HCT116 (cell line): Measurements from ENCODE around the gene U2AF2. TPM values are rescaled to one million over a fixed set of nuclear protein-coding genes. Genes with fewer than 3 reads are reported as not detected.

Source experiments
- ATAC-seq: fragments of 200-7000 bp; cut with Tn5 transposase; 2 replicates; pipeline ENCODE4 v1.9.1; 2020; ENCODE audit warnings: mild to moderate bottlenecking, moderate library complexity
- BruUV-seq: library from RNA; stranded (reverse); fragments of 400-500 nt; replicated peaks from 2 replicates; lab custom pipeline; 2021; lab: Mats Ljungman, UMichigan
- CTCF ChIA-PET: fragments of 300-600 bp; sonication (Branson Sonifier 250); formaldehyde crosslinking; loops from one replicate; lab custom pipeline; 2021; ENCODE audit warnings: antibody characterized with exemption; lab: Charles Lee
- POLR2A ChIA-PET: fragments of 300-600, 350-600 bp; sonication (Branson Sonifier 250); formaldehyde crosslinking; loops from one replicate; lab custom pipeline; 2021; ENCODE audit warnings: antibody characterized with exemption; lab: Charles Lee
- RAD21 ChIA-PET, 2 experiments: fragments of 300-600 bp; sonication (Branson Sonifier 250); formaldehyde crosslinking; loops; one replicate each; lab custom pipeline; 2023; ENCODE audit warnings: low total read pairs in 2 of 2; ENCODE audit not compliant: uncharacterized antibody in 2 of 2, unreplicated experiment in 2 of 2, low non-redundant PET in 1 of 2; lab: Charles Lee
- DNase-seq: peaks from one replicate; pipeline ENCODE4 v3.0.0-alpha.2; 2010; ENCODE audit warnings: low read depth, low spot score
- H2AFZ ChIP-seq: fragments of 200-600 bp; shearing (Covaris generic), sonication (generic); 2 replicates; pipeline ENCODE4 v1.6.1; 2017; ENCODE audit warnings: low read depth, mixed run types, mixed read lengths, antibody characterized with exemption, low read length; ENCODE audit not compliant: poor library complexity, severe bottlenecking
- H3K27ac ChIP-seq: 2 replicates; pipeline ENCODE4 v1.5.1; 2012; ENCODE audit warnings: low read depth, low read length
- H3K27me3 ChIP-seq: fragments of 200-600 bp; sonication (generic); 2 replicates; pipeline ENCODE4 v1.6.1; 2016; ENCODE audit warnings: mixed run types, low read length, mixed read lengths; ENCODE audit not compliant: insufficient read depth
- H3K36me3 ChIP-seq, 2 experiments: fragments of 200-500 bp in 1 of 2; fragments of 200-600 bp in 1 of 2; sonication (Bioruptor generic) in 1 of 2; sonication (generic) in 1 of 2; 2 replicates each; pipeline versions ENCODE4 v1.5.1 to v1.6.1; 2014 to 2016; ENCODE audit warnings: low read length in 2 of 2, inconsistent platforms in 1 of 2, mixed read lengths in 1 of 2, mixed run types in 1 of 2; ENCODE audit not compliant: insufficient read depth in 2 of 2, control insufficient read depth in 1 of 2
- H3K4me1 ChIP-seq, 2 experiments: fragments of 200-600 bp in 1 of 2; sonication (generic) in 1 of 2; 2 replicates each; pipeline versions ENCODE4 v1.5.1 to v1.6.1; 2012 to 2017; ENCODE audit warnings: low read length in 2 of 2, inconsistent platforms in 1 of 2, mild to moderate bottlenecking in 1 of 2, mixed read lengths in 1 of 2, mixed run types in 1 of 2, moderate library complexity in 1 of 2; ENCODE audit not compliant: insufficient read depth in 2 of 2, control insufficient read depth in 1 of 2
- H3K4me2 ChIP-seq: fragments of 200-600 bp; sonication (generic); 2 replicates; pipeline ENCODE4 v1.6.1; 2017; ENCODE audit warnings: mixed run types, low read length, mixed read lengths
- H3K4me3 ChIP-seq, 2 experiments: fragments of 200-600 bp in 1 of 2; sonication (generic) in 1 of 2; replicated peaks in 1 of 2; 2 replicates each; pipeline ENCODE4 v1.5.1; 2011 to 2016; ENCODE audit warnings: low read length in 2 of 2, control low read depth in 1 of 2, low read depth in 1 of 2, mild to moderate bottlenecking in 1 of 2, mixed read lengths in 1 of 2, mixed run types in 1 of 2
- H3K79me2 ChIP-seq: fragments of 200-600 bp; sonication (generic); 2 replicates; pipeline ENCODE4 v1.6.1; 2017; ENCODE audit warnings: mild to moderate bottlenecking, mixed run types, low read length, moderate library complexity, mixed read lengths; ENCODE audit not compliant: insufficient read depth
- H3K9ac ChIP-seq: fragments of 200-600 bp; sonication (generic); 2 replicates; pipeline ENCODE4 v1.6.1; 2016; ENCODE audit warnings: low read length, mixed read lengths
- H3K9me2 ChIP-seq: fragments of 200-600 bp; sonication (generic), shearing (Covaris generic); 2 replicates; pipeline ENCODE4 v1.6.1; 2017; ENCODE audit warnings: mixed run types, mild to moderate bottlenecking, moderate library complexity; ENCODE audit not compliant: insufficient read depth
- H3K9me3 ChIP-seq, 2 experiments: fragments of 200-500 bp in 1 of 2; fragments of 200-600 bp in 1 of 2; sonication (Bioruptor generic) in 1 of 2; sonication (generic) in 1 of 2; 2 replicates each; pipeline ENCODE4 v1.6.1; 2014 to 2017; ENCODE audit warnings: low read length in 2 of 2, mixed read lengths in 2 of 2, inconsistent platforms in 1 of 2, low read depth in 1 of 2, mild to moderate bottlenecking in 1 of 2, mixed run types in 1 of 2, moderate library complexity in 1 of 2; ENCODE audit not compliant: control insufficient read depth in 1 of 2, insufficient read depth in 1 of 2
- H4K20me1 ChIP-seq: fragments of 200-600 bp; sonication (generic), shearing (Covaris generic); 2 replicates; pipeline ENCODE4 v1.6.1; 2017; ENCODE audit warnings: mixed run types, mild to moderate bottlenecking, moderate library complexity; ENCODE audit not compliant: insufficient read depth
- CEBPB ChIP-seq: IDR thresholded peaks from 2 replicates; pipeline ENCODE4 v1.6.1; 2012; ENCODE audit warnings: low read depth
- EGR1 ChIP-seq: IDR thresholded peaks from 2 replicates; pipeline ENCODE4 v1.6.1; 2012; ENCODE audit warnings: low read depth
- EZH2 ChIP-seq: fragments of 200-600 bp; sonication (generic); IDR thresholded peaks from 2 replicates; pipeline ENCODE4 v1.6.1; 2017; ENCODE audit warnings: antibody characterized with exemption, mixed run types
- POLR2A ChIP-seq: IDR thresholded peaks from 2 replicates; pipeline ENCODE4 v1.7.0; 2011; ENCODE audit warnings: borderline replicate concordance; ENCODE audit not compliant: insufficient read depth, insufficient read length; ENCODE audit errors: extremely low read depth
- POLR2AphosphoS5 ChIP-seq: IDR thresholded peaks from 2 replicates; pipeline ENCODE4 v1.6.1; 2011; ENCODE audit warnings: mild to moderate bottlenecking, low read depth, low read length, moderate library complexity
- RAD21 ChIP-seq: IDR thresholded peaks from 2 replicates; pipeline ENCODE4 v1.6.1; 2012; ENCODE audit warnings: low read depth, mild to moderate bottlenecking
- SP1 ChIP-seq: IDR thresholded peaks from 2 replicates; pipeline ENCODE4 v1.6.1; 2012; ENCODE audit warnings: low read depth
- YY1 ChIP-seq: IDR thresholded peaks from 2 replicates; pipeline ENCODE4 v1.6.1; 2011; ENCODE audit warnings: low read length, low read depth, moderate library complexity, mild to moderate bottlenecking; ENCODE audit not compliant: insufficient replicate concordance; ENCODE audit errors: extremely low read depth
- ZFX ChIP-seq: fragments of 450-650 bp; IDR thresholded peaks from 2 replicates; pipeline ENCODE4 v1.6.1; 2017
- intact Hi-C: fragments of 100-400 bp; cut with micrococcal nuclease; formaldehyde crosslinking; loops from 2 replicates; pipeline ENCODE4 v1.10.0; 2022
- total RNA-seq: library from RNA; stranded (reverse); gene quantifications from one replicate; pipeline ENCODE4 v1.2.1, GENCODE V29; 2021; ENCODE audit not compliant: unreplicated experiment
- TF ChIP-seq, protein P1 (sequence below): IDR thresholded peaks from 2 replicates; pipeline ENCODE4 v1.6.1; 2011; ENCODE audit warnings: mild to moderate bottlenecking, low read length, moderate library complexity; ENCODE audit not compliant: insufficient replicate concordance; ENCODE audit errors: extremely low read depth
- TF ChIP-seq, protein P2 (sequence below): IDR thresholded peaks from 2 replicates; pipeline ENCODE4 v1.6.1; 2012

Gene U2AF2
- total RNA-seq, 1 experiment from 2014 or later, result 259 TPM

DNA sequence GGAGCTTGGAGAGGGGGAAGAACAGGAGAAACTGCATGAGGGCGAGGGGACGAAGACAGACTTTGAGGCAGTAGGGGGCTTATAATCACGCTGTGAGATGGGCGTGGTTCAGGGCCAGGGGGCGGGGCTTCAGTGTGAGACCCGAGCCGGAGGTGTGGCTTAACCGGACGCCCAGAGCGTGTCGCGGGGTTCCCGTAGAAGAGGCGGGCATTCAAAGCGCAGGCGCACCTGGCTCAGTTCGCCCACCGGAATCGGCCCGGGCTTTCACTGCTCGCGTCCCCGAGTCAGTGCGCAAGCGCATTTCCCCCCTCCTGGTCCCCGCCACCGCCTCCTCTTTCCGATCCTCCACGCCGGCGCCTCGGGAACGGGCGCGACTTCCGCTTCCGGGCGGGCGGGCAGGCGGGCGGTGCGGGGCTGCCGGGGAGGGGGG lies 49.6 kb upstream of the U2AF2 start:
- no TSS peak for BruUV-seq
- ATAC-seq (peak; percentile 81), DNase-seq (peak; percentile 92)
- Histone ChIP-seq H4K20me1 (no peaks in the 10 kb centered on the region), H3K27ac (peak overlapping the region; percentile 98), H3K4me2 (peak overlapping the region; percentile 86), H3K4me1 (peaks cover 26 to 46% of the 10 kb centered on the region in 2 experiments), H3K9me2 (no peaks in the 10 kb centered on the region), H3K79me2 (peaks cover 44% of the 10 kb centered on the region), H3K36me3 (peaks cover 4 to 21% of the 10 kb centered on the region in 2 experiments; a peak in 2 of 4 replicates), H3K27me3 (no peaks in the 10 kb centered on the region), H3K9ac (peak overlapping the region; percentile 92), H2AFZ (no peak overlapping the region), H3K9me3 (no peaks in the 10 kb centered on the region), H3K4me3 (peak overlapping the region; percentile 89 to 93)
- ChIA-PET CTCF (interaction anchor here (1.1 to 1.9 kb wide), 9 partner anchors 14 to 143 kb away, joined by 3 to 10 read pairs (median 4); partner anchors contain the start of genes U2AF2 and ZNF784), RAD21 (no interaction called here), POLR2A (interaction anchor here (1.0 to 1.6 kb wide), 5 partner anchors 17 to 129 kb away, joined by 3 to 10 read pairs (median 4); partner anchors contain the start of genes ZNF628 and ZNF784)
- intact Hi-C loops, result no loop called here
- no peak for TF ChIP-seq YY1
- TF ChIP-seq ZFX, result no peak
- TF ChIP-seq, protein P1, sequence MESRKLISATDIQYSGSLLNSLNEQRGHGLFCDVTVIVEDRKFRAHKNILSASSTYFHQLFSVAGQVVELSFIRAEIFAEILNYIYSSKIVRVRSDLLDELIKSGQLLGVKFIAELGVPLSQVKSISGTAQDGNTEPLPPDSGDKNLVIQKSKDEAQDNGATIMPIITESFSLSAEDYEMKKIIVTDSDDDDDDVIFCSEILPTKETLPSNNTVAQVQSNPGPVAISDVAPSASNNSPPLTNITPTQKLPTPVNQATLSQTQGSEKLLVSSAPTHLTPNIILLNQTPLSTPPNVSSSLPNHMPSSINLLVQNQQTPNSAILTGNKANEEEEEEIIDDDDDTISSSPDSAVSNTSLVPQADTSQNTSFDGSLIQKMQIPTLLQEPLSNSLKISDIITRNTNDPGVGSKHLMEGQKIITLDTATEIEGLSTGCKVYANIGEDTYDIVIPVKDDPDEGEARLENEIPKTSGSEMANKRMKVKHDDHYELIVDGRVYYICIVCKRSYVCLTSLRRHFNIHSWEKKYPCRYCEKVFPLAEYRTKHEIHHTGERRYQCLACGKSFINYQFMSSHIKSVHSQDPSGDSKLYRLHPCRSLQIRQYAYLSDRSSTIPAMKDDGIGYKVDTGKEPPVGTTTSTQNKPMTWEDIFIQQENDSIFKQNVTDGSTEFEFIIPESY, result peak; percentile 44
- peak; percentile 68 for TF ChIP-seq POLR2AphosphoS5
- TF ChIP-seq EGR1, result peak; percentile 79
- no peak for TF ChIP-seq EZH2
- TF ChIP-seq CEBPB, result no peak
- TF ChIP-seq RAD21, result no peak
- TF ChIP-seq POLR2A, result no peak
- TF ChIP-seq, protein P2, sequence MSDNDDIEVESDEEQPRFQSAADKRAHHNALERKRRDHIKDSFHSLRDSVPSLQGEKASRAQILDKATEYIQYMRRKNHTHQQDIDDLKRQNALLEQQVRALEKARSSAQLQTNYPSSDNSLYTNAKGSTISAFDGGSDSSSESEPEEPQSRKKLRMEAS, result peak; percentile 69
- TF ChIP-seq SP1, result peak; percentile 31; the same call in 1 of the 2 replicates
